ENCODE data around the gene MKNK1.

MKNK1 gene

GRCh38 chr1:46546210-46546609 lies 57.9 kb downstream of the MKNK1 start:
- FAIRE-seq (no peak), DNase-seq (ENCODE audit: insufficient read length) (no peak)
- TF ChIP-seq TAF1 (IDR thresholded peaks at IDR 0.05; ENCODE audit: borderline replicate concordance, low read depth, low read length) (no peak), POLR2AphosphoS5 (IDR thresholded peaks at IDR 0.05; ENCODE audit: low read depth, low read length) (no peak), POLR2A (IDR thresholded peaks at IDR 0.05; ENCODE audit: low read depth, low read length) (no peak)

DNA sequence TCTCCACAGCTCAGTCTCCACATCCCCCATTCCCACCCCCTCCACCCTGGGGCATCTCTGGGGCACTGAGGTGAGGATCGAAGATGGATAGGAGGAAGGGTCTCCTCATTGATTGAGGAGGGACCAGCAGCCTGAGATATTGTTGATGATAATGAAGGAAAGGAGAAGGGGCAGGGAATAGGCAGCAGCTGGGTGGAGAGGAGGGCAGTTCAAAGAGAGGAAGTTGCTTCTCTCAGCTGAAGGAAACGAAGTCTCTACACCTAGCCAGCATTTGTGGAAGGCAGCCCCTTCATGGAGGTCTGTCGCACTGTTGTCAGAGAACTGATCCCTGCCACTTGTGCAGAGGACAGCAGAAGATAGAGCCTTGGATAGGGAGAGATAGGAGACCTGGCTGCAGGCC lies 58.3 kb downstream of the MKNK1 start:
- TF ChIP-seq POLR2A (IDR thresholded peaks at IDR 0.05; ENCODE audit: low read depth, low read length) (no peak), POLR2AphosphoS5 (IDR thresholded peaks at IDR 0.05; ENCODE audit: low read depth, low read length) (no peak), TAF1 (IDR thresholded peaks at IDR 0.05; ENCODE audit: borderline replicate concordance, low read depth, low read length) (no peak)
- FAIRE-seq (no peak), DNase-seq (ENCODE audit: insufficient read length) (no peak)

DNA sequence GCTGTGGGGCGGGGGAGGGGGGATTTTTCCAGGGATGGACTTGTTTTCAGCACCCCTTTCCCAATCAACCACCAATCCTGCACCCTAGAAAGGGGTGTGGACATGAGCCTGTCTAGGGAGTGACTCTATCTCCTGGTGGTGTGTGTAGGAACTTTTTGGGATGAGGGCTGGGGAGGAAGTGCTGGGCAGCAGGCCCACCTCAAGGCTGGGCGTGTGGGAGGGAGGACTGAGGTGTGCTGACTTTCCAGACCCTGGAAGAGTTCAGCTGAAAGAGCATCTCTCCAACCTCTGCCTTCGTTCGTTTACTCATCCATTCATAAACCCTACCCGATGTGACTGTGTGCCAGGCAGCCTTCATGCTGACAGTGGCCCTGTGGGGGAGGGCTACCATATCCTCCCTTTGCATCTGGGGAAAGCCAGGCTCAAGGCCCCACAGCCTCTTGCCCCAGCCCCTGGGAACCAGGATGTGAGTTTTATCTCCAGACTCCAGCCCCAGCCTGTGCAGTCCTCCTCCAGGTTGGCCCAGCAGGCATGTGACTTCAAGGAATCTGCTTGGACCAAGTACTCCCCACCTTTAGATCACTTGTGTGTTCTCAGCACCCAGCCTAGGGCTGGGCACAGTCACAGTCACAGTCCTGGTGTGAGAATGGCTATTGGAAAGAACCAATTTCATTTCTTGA lies 59.4 kb downstream of the MKNK1 start:
- TF ChIP-seq POLR2A (IDR thresholded peaks at IDR 0.05; ENCODE audit: low read depth, low read length) = no peak
- no peak for TF ChIP-seq TAF1 (IDR thresholded peaks at IDR 0.05; ENCODE audit: borderline replicate concordance, low read depth, low read length)
- TF ChIP-seq POLR2AphosphoS5 (IDR thresholded peaks at IDR 0.05; ENCODE audit: low read depth, low read length) = no peak
- DNase-seq (ENCODE audit: insufficient read length) (no peak), FAIRE-seq (no peak)

DNA sequence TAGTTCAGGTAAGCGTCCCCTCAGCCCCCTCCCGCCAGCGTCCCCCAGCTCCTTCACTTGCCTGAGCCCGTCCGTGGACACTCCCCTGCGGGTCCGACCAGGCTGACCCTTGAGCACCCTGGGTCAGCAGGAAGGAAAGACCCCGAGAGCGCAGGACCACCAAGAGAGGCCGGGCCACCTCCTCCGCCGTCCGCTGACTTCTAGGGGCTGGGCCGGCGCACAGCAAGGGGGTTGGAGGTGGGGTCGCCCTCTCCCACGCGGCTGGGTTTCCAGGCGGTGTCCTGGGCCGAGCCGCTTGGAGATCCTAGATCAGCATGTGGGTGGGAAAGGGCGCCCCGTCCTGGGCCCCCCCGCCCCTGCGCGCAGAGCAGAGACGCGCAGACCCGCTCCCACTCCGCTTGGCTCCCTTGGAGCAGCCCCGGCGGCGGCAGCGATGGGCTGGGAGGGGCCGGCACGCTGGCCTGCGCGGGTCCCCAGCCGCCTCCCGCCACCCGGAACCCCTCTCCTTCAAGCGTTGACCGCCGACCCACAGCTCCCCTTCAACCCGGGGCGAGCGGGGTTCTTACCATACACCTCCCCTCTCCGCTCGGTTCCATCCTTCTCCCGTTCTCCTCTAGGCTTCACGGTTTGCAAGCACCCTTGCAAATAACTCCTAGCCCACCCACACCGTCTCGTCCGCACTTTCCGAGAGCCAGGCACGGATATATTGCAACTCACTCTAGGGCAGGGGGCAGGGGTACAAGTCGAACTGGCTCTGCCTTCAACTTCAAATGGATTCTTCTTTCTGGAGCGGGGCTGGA lies 60.1 kb downstream of the MKNK1 start:
- no peak for DNase-seq (ENCODE audit: insufficient read length)
- no peak for TF ChIP-seq TAF1 (IDR thresholded peaks at IDR 0.05; ENCODE audit: borderline replicate concordance, low read depth, low read length)
- no peak for TF ChIP-seq POLR2AphosphoS5 (IDR thresholded peaks at IDR 0.05; ENCODE audit: low read depth, low read length)
- no peak for TF ChIP-seq POLR2A (IDR thresholded peaks at IDR 0.05; ENCODE audit: low read depth, low read length)
- no peak for FAIRE-seq

DNA sequence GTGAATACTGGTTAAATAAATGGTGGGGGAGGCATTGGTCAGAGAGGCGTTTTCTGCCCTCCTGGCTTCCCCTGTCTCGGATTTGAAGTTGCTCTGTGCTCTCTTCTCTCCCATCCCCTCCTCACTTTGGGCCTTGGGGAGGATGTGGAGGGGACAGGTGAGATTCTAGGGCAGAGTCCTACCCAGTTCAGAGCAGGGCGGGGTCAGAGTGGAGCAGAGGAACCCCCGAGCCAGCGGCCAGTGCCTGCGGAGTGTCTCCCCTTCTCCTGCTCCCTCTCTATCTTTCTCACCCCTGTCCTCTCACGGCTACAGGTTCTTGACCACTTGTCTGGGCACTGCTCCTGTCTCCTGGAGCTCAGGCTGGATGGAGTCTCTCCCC lies 60.7 kb downstream of the MKNK1 start:
- no peak for FAIRE-seq
- DNase-seq (ENCODE audit: insufficient read length) = no peak
- TF ChIP-seq POLR2A (IDR thresholded peaks at IDR 0.05; ENCODE audit: low read depth, low read length) = no peak
- TF ChIP-seq TAF1 (IDR thresholded peaks at IDR 0.05; ENCODE audit: borderline replicate concordance, low read depth, low read length) = no peak
- TF ChIP-seq POLR2AphosphoS5 (IDR thresholded peaks at IDR 0.05; ENCODE audit: low read depth, low read length) = no peak

GRCh38 chr1:46539972-46540371 lies 64.1 kb downstream of the MKNK1 start:
- FAIRE-seq (no peak), DNase-seq (ENCODE audit: insufficient read length) (no peak)
- no peak for TF ChIP-seq POLR2A (IDR thresholded peaks at IDR 0.05; ENCODE audit: low read depth, low read length)

- DNase-seq (ENCODE audit: insufficient read length) (no peak), FAIRE-seq (no peak)
- TF ChIP-seq TAF1 (IDR thresholded peaks at IDR 0.05; ENCODE audit: borderline replicate concordance, low read depth, low read length) (no peak), POLR2AphosphoS5 (IDR thresholded peaks at IDR 0.05; ENCODE audit: low read depth, low read length) (no peak), POLR2A (IDR thresholded peaks at IDR 0.05; ENCODE audit: low read depth, low read length) (no peak)
Measured at GRCh38 chr1:46538147-46538546, 65.9 kb downstream of the MKNK1 start.

GRCh38 chr1:46537651-46538050 lies 66.4 kb downstream of the MKNK1 start:
- DNase-seq (ENCODE audit: insufficient read length) = no peak
- TF ChIP-seq POLR2A (IDR thresholded peaks at IDR 0.05; ENCODE audit: low read depth, low read length) (no peak), POLR2AphosphoS5 (IDR thresholded peaks at IDR 0.05; ENCODE audit: low read depth, low read length) (no peak), TAF1 (IDR thresholded peaks at IDR 0.05; ENCODE audit: borderline replicate concordance, low read depth, low read length) (no peak)
- no peak for FAIRE-seq

- no peak for FAIRE-seq
- DNase-seq (ENCODE audit: insufficient read length) = no peak
- no peak for TF ChIP-seq TAF1 (IDR thresholded peaks at IDR 0.05; ENCODE audit: borderline replicate concordance, low read depth, low read length)
- no peak for TF ChIP-seq POLR2A (IDR thresholded peaks at IDR 0.05; ENCODE audit: low read depth, low read length)
- TF ChIP-seq POLR2AphosphoS5 (IDR thresholded peaks at IDR 0.05; ENCODE audit: low read depth, low read length) = no peak
Measured at GRCh38 chr1:46536527-46536926, 67.5 kb downstream of the MKNK1 start.

- TF ChIP-seq POLR2A (IDR thresholded peaks at IDR 0.05; ENCODE audit: low read depth, low read length) (no peak), POLR2AphosphoS5 (IDR thresholded peaks at IDR 0.05; ENCODE audit: low read depth, low read length) (no peak), TAF1 (IDR thresholded peaks at IDR 0.05; ENCODE audit: borderline replicate concordance, low read depth, low read length) (no peak)
- FAIRE-seq (no peak), DNase-seq (ENCODE audit: insufficient read length) (no peak)
Measured at GRCh38 chr1:46535063-46535462, 69.0 kb downstream of the MKNK1 start.

GRCh38 chr1:46533179-46533864 lies 70.7 kb downstream of the MKNK1 start:
- FAIRE-seq (no peak), DNase-seq (ENCODE audit: insufficient read length) (no peak)
- TF ChIP-seq POLR2A (IDR thresholded peaks at IDR 0.05; ENCODE audit: low read depth, low read length) = no peak
- TF ChIP-seq POLR2AphosphoS5 (IDR thresholded peaks at IDR 0.05; ENCODE audit: low read depth, low read length) = no peak
- no peak for TF ChIP-seq TAF1 (IDR thresholded peaks at IDR 0.05; ENCODE audit: borderline replicate concordance, low read depth, low read length)
